GM18526 (cell line): ENCODE results near the gene TAL1.

Source experiments
- POLR2A ChIP-seq: IDR thresholded peaks from 3 replicates; pipeline ENCODE4 v1.6.1; 2011; ENCODE audit not compliant: insufficient read length; ENCODE audit errors: extremely low read depth

Gene TAL1

DNA sequence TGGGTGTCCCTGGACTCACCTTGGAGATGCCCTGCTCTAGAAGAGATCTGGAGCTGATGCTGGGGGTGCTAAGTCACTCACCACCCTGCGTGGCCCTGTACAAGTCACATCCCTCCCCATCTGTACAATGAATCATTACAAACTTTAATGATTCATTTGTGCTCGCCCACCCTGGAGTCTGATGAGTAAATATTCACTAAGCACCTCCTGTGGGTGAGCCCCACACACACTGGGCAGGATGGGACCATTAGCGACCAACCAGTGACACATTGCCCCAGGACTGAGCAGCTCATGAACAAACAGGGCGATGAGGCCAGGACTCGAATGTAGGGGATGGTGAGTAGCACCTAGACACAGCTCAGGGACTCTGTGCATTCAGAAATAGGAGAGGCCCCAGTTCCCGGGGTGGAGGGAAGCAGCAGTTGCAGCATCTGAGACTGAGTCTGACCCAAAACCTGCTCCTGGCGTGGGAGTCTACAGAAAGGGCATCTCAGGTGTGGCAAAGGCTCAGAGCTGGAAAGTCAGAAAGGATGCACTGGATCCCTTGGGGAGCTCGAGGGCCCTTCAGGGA is 24.1 kb downstream of the TAL1 start:
- TF ChIP-seq POLR2A = no peak

DNA sequence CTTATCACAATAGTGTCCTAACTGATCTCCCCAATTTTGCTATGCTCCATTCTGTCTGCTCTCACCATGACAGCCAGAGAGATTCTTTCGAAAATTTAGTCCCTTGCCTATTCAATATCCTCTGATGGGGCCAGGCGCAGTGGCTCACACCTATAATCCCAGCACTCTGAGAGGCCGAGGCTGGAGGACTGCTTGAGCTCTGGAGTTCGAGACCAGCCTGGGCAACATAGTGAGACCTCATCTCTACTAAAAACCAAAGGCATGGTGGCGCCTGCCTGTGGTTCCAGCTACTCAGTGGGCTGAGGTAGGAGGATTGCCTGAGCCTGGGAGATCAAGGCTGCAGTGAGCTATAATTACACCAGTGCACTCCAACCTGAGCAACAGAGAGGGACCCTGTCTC is 26.1 kb downstream of the TAL1 start:
- no peak for TF ChIP-seq POLR2A

DNA sequence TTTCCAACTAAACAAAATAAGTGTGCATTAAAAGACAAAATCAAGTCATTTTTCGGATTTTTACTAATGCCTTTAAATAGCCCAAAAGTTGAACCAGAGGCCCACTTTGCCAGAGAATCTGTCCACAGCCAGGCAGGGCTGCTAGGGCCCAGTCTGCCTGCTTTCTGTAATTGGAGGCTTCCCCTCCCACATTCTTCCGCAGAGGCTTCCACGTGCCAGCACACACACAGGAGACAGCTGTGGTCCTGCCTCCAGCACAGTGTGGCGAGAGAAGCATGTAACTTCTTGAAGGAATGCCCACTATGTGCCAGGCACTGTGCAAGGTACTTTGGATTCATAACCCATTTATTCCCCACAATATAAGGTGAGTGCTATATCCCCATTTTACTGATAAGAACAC is 30.8 kb downstream of the TAL1 start:
- TF ChIP-seq POLR2A = no peak

DNA sequence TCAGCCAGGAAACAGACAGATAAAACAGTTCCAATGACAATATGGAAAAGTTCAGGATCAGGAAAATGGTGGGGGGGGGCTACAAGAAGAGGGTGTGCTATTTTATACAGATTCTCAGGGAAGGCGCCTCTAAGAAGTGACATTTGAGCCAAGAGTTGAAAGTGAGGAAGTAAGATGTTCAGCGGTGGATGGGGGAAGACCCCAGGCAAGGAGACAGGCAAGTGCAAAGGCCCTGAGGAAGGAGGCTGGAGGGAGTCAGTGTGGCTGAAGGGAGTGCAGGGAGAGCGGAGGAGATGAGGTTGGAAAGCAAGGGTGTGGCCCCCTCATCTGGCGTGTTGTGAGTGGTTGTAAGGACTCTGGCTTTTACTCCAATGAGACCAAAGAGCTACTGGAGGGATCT is 33.8 kb downstream of the TAL1 start:
- TF ChIP-seq POLR2A = no peak

DNA sequence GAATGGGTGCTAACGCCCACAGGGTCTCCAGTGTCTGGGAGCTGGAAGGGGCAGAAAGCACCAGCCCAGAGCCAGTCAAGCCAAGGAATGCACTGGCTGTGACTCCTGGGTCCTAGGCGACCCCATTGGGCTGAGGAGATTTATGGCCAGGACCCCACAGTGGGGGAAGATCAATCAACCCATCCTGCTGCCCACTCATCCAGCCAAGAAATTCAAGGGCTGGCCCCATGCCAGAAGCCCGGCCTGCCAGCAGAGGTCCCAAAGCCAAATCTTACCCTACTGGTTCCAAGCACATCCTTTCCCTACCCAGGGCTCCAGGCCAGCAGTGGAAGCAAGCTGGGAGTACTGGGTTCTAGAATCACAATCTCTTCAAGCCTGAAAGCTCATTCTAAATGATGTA is 35.4 kb downstream of the TAL1 start:
- no peak for TF ChIP-seq POLR2A

GRCh38 chr1:47194311-47194710 is 37.7 kb downstream of the TAL1 start:
- no peak for TF ChIP-seq POLR2A

DNA sequence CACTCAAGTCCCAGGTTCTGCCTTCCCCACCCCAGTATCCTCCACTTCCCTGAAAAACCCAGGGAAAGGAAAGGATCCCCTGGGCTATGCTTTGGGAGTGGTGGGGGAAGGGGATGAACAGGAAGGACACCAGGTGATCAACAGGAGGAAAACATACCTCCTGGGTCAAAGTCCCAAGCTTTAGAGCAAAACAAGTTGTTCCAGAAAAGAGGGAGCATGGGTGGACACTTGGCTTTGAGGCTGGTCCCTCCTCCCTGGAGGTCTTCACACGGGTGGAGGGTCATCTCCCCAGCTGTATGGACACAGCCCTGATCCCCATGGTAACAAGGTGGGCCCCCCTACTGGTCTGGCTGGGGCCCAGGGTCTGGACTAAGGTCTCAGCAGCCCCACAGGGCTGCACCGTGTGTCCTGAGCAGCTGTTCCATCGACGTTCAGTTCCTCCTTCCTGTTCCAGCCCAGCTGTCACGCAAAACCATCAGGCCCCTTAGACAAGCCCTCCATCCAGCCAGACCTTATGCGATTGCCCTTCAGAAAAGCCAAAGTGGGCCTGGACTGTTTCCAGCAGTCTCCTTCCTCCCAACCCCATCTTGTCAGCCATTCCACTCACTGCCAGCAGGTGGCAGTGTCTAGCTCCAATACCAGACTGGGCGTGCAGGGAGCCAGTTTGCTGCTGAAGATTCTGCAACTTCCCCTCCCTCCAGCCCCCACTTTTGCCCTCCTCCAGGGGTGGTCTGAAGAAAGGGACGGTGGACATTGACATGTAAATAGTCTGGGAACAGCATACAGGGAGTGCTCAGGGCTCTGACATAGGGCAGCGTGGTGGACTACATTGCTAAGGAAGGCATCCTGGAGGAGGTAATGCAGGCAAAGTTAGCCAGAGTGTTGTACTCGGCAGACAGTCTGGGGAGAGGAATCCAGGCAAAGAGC is 39.3 kb downstream of the TAL1 start:
- no peak for TF ChIP-seq POLR2A

DNA sequence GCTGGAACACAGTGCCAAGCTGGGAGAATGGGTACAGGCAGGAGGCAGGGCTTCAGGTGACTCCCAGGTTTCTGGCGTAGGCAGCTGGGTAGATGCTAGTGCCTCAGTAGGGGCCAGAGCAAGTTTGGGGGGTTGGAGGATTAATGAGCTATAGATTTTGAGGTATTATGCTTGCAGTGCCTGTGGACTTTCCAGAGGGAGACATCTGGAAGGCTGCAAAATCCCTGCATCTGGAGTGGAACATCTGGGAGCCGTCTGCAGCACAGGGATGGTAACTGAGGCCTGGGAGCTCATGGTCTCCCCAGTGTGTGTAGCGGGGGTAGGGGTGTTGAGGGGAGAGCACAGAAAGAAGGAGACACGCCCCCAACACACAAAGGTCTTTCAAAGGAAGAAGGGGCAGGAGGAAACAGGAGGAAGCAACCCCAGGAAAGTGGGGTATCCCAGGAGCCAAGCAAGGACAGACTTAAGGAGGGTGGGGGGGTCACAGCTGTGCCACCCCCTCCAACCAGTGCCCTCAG is 40.0 kb downstream of the TAL1 start:
- no peak for TF ChIP-seq POLR2A

DNA sequence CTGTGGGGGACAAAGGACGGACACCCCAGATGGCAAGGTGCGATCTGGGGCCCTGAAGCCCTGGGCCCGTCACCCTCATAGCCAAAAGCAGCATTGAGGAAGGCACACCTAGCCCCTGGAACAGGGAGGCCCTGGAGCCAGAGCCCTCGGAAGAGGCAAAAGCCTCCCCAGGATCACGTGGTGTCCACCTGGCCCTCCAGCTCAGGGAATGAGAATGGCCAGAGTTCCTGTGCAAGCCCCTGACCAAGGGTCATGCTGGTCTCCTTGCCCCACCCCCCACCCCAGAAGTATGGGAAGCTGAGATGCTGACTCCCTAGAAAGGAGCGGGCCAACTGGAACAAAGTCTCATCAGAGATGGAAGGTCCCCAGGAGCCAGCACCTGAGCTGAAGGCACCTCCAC is 41.2 kb downstream of the TAL1 start:
- no peak for TF ChIP-seq POLR2A

DNA sequence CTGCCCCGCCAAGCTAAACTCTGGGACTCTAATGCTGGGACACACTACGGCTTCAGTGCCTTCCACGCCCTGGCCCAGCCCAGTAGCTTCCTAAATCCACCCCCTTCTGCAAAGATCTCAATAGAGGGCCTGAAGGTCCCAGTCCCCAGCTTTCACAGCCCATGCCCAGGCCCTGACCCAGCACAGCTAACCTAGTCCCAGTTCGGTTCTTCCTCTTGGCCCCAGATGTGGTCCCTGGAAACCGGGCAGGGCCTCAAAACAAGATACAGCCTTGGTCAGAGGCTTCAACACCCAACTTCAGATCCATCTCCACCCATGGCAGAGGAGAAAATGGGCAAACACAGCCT is 41.5 kb downstream of the TAL1 start:
- no peak for TF ChIP-seq POLR2A

GRCh38 chr1:47189844-47190508 is 42.0 kb downstream of the TAL1 start, which contains the start of gene PDZK1IP1:
Gene PDZK1IP1 (minus strand): TSS chr1:47190036. CDS start chr1:47189932, 104 bp downstream.
- TF ChIP-seq POLR2A = no peak

GRCh38 chr1:47188791-47189785 is 42.9 kb downstream of the TAL1 start:
- no peak for TF ChIP-seq POLR2A

- no peak for TF ChIP-seq POLR2A
Observed at GRCh38 chr1:47187926-47188250, 44.1 kb downstream of the TAL1 start.

- no peak for TF ChIP-seq POLR2A
Observed at GRCh38 chr1:47187231-47187925, 44.6 kb downstream of the TAL1 start.
